Measurements from ENCODE around the gene RASAL1.

Gene RASAL1

DNA sequence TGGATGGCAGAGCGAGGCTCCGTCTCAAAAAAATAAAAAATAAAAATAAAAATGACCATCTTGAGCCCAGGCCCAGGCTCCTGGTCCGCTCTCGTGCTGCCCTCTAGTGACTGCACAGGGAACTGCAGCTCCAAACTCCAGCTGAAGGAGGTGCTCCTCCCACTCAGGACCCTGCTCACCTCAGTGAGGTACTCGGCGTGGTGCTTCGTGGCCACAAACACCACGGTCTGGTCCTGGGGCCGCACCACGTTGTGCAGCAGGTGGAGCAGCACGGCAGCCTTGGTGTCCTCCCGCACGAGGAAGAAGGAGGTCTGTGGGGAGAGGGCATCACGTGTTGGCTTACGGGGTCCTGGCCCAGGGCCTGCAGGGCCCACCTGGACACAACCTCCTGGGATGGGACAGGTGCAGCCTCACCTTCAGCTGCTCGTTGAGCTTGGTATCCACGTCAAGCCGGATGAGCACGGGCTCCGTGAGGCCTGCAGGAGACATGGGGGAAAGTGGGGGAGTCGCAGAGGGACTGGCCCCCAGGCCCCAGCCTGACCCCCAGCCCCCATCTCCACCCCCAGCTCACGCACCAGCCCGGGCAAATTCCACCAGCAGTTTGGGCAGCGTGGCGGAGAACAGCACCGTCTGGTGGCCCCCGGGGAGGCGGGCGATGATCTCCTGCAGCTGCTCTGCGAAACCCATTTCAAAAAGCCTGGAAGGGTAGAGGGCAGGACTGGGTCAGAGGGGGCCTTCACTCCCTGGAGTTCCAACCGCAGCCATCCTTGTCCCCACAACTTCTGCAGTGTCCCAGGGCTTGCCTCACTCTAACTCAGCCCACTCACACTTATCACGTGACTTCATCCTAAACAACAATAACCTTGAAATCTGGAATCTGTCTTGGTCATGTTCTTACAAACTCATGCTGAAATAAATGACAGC lies 39.2 kb upstream of the RASAL1 start:
- Histone ChIP-seq H4K8ac (ENCODE audit: low read length) (peak overlapping the region; percentile 54), H2BK12ac (ENCODE audit: low read length in 2 of 2) (peak overlapping the region in 1 of 2 experiments; percentile 17), H3K9ac (ENCODE audit: low read length) (peak overlapping the region; percentile 24), H2AFZ (ENCODE audit: low read depth, low read length) (no peak overlapping the region), H3K23ac (ENCODE audit: low read length in 2 of 2) (no peak overlapping the region), H3K4me3 (ENCODE audit: insufficient read depth in 1 of 2, low read depth in 1 of 2, low read length in 2 of 2) (peak overlapping the region in 1 of 2 experiments; percentile 23), H3K4me2 (ENCODE audit: low read length, poor library complexity, severe bottlenecking) (no peak overlapping the region), H3K9me3 (ENCODE audit: control insufficient read depth, low read length) (peaks cover 15% of the 10 kb centered on the region), H3K27me3 (ENCODE audit: control insufficient read depth in 1 of 2, insufficient read depth in 1 of 2, low read length in 2 of 2) (no peaks in the 10 kb centered on the region), H3K27ac (ENCODE audit: low read length, poor library complexity, severe bottlenecking) (no peak overlapping the region), H2BK5ac (ENCODE audit: low read depth, low read length, poor library complexity, severe bottlenecking) (no peak overlapping the region), H2AK5ac (ENCODE audit: low read length, severe bottlenecking) (no peak overlapping the region), H2BK15ac (ENCODE audit: low read depth, poor library complexity, severe bottlenecking) (no peak overlapping the region), H4K91ac (ENCODE audit: low read length) (no peak overlapping the region), H3K4ac (ENCODE audit: low read depth in 1 of 2, low read length in 2 of 2) (no peak overlapping the region), H3K18ac (ENCODE audit: low read depth in 1 of 2, low read length in 2 of 2) (no peak overlapping the region), H2BK120ac (ENCODE audit: low read depth, low read length) (no peak overlapping the region), H3K4me1 (ENCODE audit: control insufficient read depth, insufficient read depth, low read depth, low read length) (peaks cover 17% of the 10 kb centered on the region), H3K36me3 (ENCODE audit: control insufficient read depth in 1 of 2, insufficient read depth in 2 of 2, low read depth in 1 of 2, low read length in 2 of 2) (peaks cover 77 to 85% of the 10 kb centered on the region in 2 experiments), H3K79me1 (replicated peaks; ENCODE audit: low read length, poor library complexity, severe bottlenecking) (peaks cover 34% of the 10 kb centered on the region), H3K14ac (ENCODE audit: low read length in 2 of 2) (no peak overlapping the region)
- DNase-seq, result peak; percentile 67
- 57% methylated on average over 29 of the region's 32 CpGs for WGBS

DNA sequence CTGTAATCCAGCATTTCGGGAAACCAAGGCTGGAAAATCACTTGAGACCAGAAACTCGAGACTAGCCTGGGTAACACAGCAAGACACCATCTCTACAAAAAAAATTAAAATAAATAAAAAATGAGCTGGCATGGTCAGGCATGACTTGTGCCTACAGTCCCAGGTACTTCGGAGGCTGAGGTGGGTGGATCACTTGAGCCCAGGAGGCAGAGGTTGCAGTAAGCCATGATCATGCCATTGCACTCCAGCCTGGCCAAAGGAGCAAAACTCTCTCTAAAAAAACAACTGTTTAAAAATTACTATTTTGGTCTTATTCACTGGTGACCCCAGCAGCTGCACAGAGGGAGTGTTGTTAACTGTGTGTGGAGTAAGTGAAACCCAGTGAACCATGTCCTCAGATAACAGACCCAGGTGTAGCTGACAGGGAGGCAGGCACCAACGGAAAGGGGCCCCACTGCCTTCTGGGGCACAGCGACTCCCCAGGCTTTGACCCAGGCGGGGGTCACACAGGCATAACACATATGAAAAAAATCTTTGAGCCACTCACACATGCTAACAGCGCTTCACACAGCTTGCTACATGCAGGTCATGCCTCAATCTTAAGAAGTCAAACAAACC lies 37.6 kb upstream of the RASAL1 start:
- Histone ChIP-seq H3K36me3 (ENCODE audit: control insufficient read depth in 1 of 2, insufficient read depth in 2 of 2, low read depth in 1 of 2, low read length in 2 of 2) (peaks cover 76 to 81% of the 10 kb centered on the region in 2 experiments), H3K14ac (ENCODE audit: low read length in 2 of 2) (no peak overlapping the region), H4K91ac (ENCODE audit: low read length) (no peak overlapping the region), H2AK5ac (ENCODE audit: low read length, severe bottlenecking) (no peak overlapping the region), H3K4ac (ENCODE audit: low read depth in 1 of 2, low read length in 2 of 2) (no peak overlapping the region), H2BK120ac (ENCODE audit: low read depth, low read length) (no peak overlapping the region), H3K4me1 (ENCODE audit: control insufficient read depth, insufficient read depth, low read depth, low read length) (peaks cover 17% of the 10 kb centered on the region), H3K79me1 (replicated peaks; ENCODE audit: low read length, poor library complexity, severe bottlenecking) (peaks cover 31% of the 10 kb centered on the region), H3K9ac (ENCODE audit: low read length) (no peak overlapping the region), H2BK5ac (ENCODE audit: low read depth, low read length, poor library complexity, severe bottlenecking) (no peak overlapping the region), H3K27ac (ENCODE audit: low read length, poor library complexity, severe bottlenecking) (no peak overlapping the region), H2AFZ (ENCODE audit: low read depth, low read length) (no peak overlapping the region), H2BK15ac (ENCODE audit: low read depth, poor library complexity, severe bottlenecking) (no peak overlapping the region), H3K27me3 (ENCODE audit: control insufficient read depth in 1 of 2, insufficient read depth in 1 of 2, low read length in 2 of 2) (no peaks in the 10 kb centered on the region), H3K4me2 (ENCODE audit: low read length, poor library complexity, severe bottlenecking) (no peak overlapping the region), H3K18ac (ENCODE audit: low read depth in 1 of 2, low read length in 2 of 2) (no peak overlapping the region), H3K4me3 (ENCODE audit: insufficient read depth in 1 of 2, low read depth in 1 of 2, low read length in 2 of 2) (no peak overlapping the region), H2BK12ac (ENCODE audit: low read length in 2 of 2) (no peak overlapping the region), H3K9me3 (ENCODE audit: control insufficient read depth, low read length) (peaks cover 15% of the 10 kb centered on the region), H4K8ac (ENCODE audit: low read length) (no peak overlapping the region), H3K23ac (ENCODE audit: low read length in 2 of 2) (no peak overlapping the region)
- no peak for DNase-seq
- WGBS, result 96% methylated on average over 6 of the region's 7 CpGs

DNA sequence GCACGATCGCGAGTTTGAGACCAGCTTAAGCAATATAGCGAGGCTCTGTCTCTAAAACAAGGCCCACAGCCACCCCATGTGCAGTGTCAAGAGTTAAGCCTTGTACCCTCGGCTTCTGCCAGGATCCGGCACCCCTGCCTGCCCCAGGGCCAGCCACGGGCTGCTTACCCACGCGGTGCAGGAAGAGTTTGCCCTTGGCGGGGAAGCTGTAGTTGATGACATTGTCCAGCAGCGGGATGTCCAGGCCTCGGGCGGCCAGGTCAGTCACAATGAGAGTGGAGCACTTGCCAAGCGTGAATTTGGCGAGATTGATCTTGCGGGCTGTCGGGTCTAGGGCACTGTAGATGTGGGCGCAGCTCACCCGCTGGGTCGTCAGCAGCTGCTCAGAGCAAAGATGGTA lies 36.6 kb upstream of the RASAL1 start:
- no peak overlapping the region for H2AK5ac ChIP-seq (ENCODE audit: low read length, severe bottlenecking)
- 98% methylated on average over 20 of the region's 20 CpGs for WGBS

DNA sequence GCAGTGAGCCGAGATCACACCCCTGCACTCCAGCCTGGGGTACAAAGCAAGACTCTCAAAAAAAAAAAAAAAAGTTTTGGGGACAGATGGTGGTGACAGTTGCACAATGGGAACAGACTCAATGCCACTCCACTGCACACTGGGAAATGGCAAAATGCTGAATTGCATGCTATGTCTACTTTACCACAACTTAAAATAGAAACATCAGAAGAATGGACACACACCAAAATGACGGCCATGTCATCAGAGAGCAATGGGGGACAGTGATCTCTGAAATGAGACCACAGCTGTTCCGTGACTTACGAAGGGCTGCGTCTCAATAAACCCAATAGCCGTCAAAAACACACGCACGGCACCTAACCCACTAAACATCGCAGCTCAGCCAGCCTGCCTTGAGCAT lies 36.0 kb upstream of the RASAL1 start:
- no peak overlapping the region for H3K14ac ChIP-seq (ENCODE audit: low read length in 2 of 2)
- H3K4me1 ChIP-seq (ENCODE audit: control insufficient read depth, insufficient read depth, low read depth, low read length), result peaks cover 20% of the 10 kb centered on the region
- H3K4me2 ChIP-seq (ENCODE audit: low read length, poor library complexity, severe bottlenecking), result no peak overlapping the region

More for the DNA sequence above, 36.6 kb upstream of the RASAL1 start:
- Histone ChIP-seq H3K4me1 (ENCODE audit: control insufficient read depth, insufficient read depth, low read depth, low read length) (peaks cover 20% of the 10 kb centered on the region), H3K9ac (ENCODE audit: low read length) (no peak overlapping the region), H2BK5ac (ENCODE audit: low read depth, low read length, poor library complexity, severe bottlenecking) (no peak overlapping the region), H3K4ac (ENCODE audit: low read depth in 1 of 2, low read length in 2 of 2) (no peak overlapping the region), H2BK120ac (ENCODE audit: low read depth, low read length) (no peak overlapping the region), H3K9me3 (ENCODE audit: control insufficient read depth, low read length) (peaks cover 7% of the 10 kb centered on the region), H3K79me1 (replicated peaks; ENCODE audit: low read length, poor library complexity, severe bottlenecking) (peaks cover 30% of the 10 kb centered on the region), H2BK12ac (ENCODE audit: low read length in 2 of 2) (no peak overlapping the region), H4K91ac (ENCODE audit: low read length) (no peak overlapping the region), H3K4me3 (ENCODE audit: insufficient read depth in 1 of 2, low read depth in 1 of 2, low read length in 2 of 2) (no peak overlapping the region), H3K27ac (ENCODE audit: low read length, poor library complexity, severe bottlenecking) (no peak overlapping the region), H2BK15ac (ENCODE audit: low read depth, poor library complexity, severe bottlenecking) (no peak overlapping the region), H3K14ac (ENCODE audit: low read length in 2 of 2) (no peak overlapping the region), H3K36me3 (ENCODE audit: control insufficient read depth in 1 of 2, insufficient read depth in 2 of 2, low read depth in 1 of 2, low read length in 2 of 2) (peaks cover 75 to 79% of the 10 kb centered on the region in 2 experiments), H3K18ac (ENCODE audit: low read depth in 1 of 2, low read length in 2 of 2) (no peak overlapping the region), H3K23ac (ENCODE audit: low read length in 2 of 2) (no peak overlapping the region), H2AFZ (ENCODE audit: low read depth, low read length) (no peak overlapping the region), H3K27me3 (ENCODE audit: control insufficient read depth in 1 of 2, insufficient read depth in 1 of 2, low read length in 2 of 2) (no peaks in the 10 kb centered on the region), H3K4me2 (ENCODE audit: low read length, poor library complexity, severe bottlenecking) (no peak overlapping the region), H4K8ac (ENCODE audit: low read length) (no peak overlapping the region)
- DNase-seq, result no peak

More for the DNA sequence above, 36.0 kb upstream of the RASAL1 start:
- Histone ChIP-seq H2BK15ac (ENCODE audit: low read depth, poor library complexity, severe bottlenecking) (no peak overlapping the region), H3K9ac (ENCODE audit: low read length) (no peak overlapping the region), H3K4ac (ENCODE audit: low read depth in 1 of 2, low read length in 2 of 2) (no peak overlapping the region), H2AFZ (ENCODE audit: low read depth, low read length) (no peak overlapping the region), H2AK5ac (ENCODE audit: low read length, severe bottlenecking) (no peak overlapping the region), H3K18ac (ENCODE audit: low read depth in 1 of 2, low read length in 2 of 2) (no peak overlapping the region), H4K8ac (ENCODE audit: low read length) (no peak overlapping the region), H2BK5ac (ENCODE audit: low read depth, low read length, poor library complexity, severe bottlenecking) (no peak overlapping the region), H3K79me1 (replicated peaks; ENCODE audit: low read length, poor library complexity, severe bottlenecking) (peaks cover 25% of the 10 kb centered on the region), H3K23ac (ENCODE audit: low read length in 2 of 2) (no peak overlapping the region), H3K27me3 (ENCODE audit: control insufficient read depth in 1 of 2, insufficient read depth in 1 of 2, low read length in 2 of 2) (no peaks in the 10 kb centered on the region), H2BK120ac (ENCODE audit: low read depth, low read length) (no peak overlapping the region), H3K4me3 (ENCODE audit: insufficient read depth in 1 of 2, low read depth in 1 of 2, low read length in 2 of 2) (no peak overlapping the region), H3K27ac (ENCODE audit: low read length, poor library complexity, severe bottlenecking) (no peak overlapping the region), H2BK12ac (ENCODE audit: low read length in 2 of 2) (no peak overlapping the region), H3K36me3 (ENCODE audit: control insufficient read depth in 1 of 2, insufficient read depth in 2 of 2, low read depth in 1 of 2, low read length in 2 of 2) (peaks cover 71 to 79% of the 10 kb centered on the region in 2 experiments), H4K91ac (ENCODE audit: low read length) (no peak overlapping the region), H3K9me3 (ENCODE audit: control insufficient read depth, low read length) (peaks cover under 1% of the 10 kb centered on the region)
- over 99% methylated on average over 9 of the region's 9 CpGs for WGBS
- DNase-seq, result no peak

Data from mesenchymal stem cell (in vitro differentiated cells and primary cell).